Stimulated activated CD8-positive, alpha-beta memory T cell treated with anti-CD3 and anti-CD28 coated beads, Interleukin-12 subunit alpha, Interleukin-12 subunit beta, amount 100 ng/mL, for 24 hours (primary cell): ENCODE results near the gene KRT76.
"Not testable (repeated sequence)": the region's sequence is repeated elsewhere in the genome, so short reads cannot be mapped to it uniquely, and the experiment has no call there.

Experiments
- DNase-seq: peaks from one replicate; pipeline ENCODE4 v3.0.0-alpha.2; 2020; ENCODE audit errors: extremely low read depth

KRT76 gene

DNA sequence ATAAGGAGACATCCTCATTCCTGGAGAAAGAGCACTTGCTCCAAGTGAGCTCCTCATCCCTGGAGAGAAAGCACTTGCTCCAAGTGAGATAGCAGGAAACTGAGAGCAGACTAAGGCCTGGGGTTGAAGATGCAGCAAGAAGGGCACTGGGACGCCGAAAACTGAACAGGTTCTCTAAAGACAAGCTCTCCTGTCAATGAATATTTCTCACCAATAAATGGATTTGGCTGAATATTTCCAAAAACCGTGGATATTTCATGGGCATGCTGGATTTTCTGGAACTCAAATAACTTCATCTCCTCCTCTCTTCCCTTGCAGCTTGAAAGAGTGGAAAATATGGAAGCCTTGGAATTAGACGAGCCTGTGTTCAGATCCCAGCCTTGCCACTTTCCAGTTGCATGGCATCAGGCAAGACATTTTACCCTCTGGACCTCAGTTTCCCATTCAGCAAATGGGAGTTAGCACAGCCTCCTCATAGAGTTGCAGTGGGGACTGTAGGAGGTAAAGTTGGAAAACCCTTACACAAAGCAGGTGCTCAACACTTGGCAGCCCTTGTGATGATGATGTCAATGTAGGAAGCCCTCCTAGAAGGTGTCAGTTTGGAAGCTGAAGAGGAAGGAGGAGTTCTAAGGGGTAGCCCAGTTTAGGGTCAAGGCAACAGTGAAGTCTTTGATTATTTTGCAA is 4.4 kb upstream of the KRT76 start:
- DNase-seq: no peak

DNA sequence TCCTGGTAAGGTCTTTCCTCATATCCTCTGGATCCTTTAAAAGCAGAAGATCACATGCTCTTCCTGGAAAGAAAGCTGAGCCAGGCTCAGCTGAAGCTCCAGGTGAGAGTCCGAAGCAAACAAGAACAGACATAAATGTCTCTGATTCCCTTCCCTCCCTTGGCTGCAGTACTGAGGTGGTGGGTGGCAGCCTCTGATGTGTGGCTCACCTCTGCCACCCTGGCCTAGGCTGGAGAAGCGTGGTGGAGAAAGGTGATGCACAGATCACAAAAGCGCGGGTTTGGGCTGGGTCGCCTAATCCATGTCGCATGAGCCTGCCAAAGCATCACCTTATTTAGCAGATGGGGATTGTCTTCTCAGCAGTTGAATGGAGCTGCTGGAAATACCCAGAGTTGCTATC is 2.8 kb upstream of the KRT76 start:
- no peak for DNase-seq

DNA sequence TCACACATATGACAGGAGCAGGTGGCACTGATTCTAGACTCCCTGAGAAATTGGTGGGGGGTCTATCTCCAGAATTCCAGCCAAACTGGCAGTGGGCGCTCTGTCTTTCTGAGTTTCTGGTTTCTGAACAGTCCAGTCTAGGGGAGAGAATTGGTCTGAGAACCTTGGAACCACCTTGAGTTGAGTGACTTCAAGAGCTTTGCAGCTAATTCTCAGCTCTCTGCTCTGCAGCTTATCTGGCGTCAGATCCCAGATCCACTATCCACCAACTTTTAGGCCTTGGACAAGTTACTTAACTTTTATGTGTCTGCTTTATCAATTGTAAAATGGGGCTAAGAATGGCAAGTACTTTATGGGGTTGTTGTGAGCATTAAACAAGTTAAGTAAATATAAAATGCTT is 1.7 kb upstream of the KRT76 start:
- DNase-seq: no peak

DNA sequence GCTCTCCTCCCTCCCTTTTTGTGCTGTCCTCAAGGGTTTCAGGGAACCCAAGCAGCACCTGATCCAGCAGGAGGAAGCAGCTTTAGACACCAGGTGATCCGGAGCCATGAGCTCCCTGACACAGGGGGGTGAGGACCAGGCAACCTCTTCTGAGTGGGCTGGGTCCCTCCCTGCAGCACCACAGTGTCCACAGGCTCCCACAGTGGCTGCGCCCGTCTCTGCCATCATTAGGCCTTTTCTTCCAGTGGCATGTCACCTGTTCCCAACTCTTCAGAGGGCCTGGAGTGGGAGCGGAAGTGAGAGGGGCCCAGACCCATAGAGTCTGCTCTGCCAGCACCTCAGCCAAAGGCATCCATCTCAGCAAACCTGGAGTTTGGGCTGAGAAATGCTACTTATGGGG is 421 bp upstream of the KRT76 start:
- DNase-seq: no peak

DNA sequence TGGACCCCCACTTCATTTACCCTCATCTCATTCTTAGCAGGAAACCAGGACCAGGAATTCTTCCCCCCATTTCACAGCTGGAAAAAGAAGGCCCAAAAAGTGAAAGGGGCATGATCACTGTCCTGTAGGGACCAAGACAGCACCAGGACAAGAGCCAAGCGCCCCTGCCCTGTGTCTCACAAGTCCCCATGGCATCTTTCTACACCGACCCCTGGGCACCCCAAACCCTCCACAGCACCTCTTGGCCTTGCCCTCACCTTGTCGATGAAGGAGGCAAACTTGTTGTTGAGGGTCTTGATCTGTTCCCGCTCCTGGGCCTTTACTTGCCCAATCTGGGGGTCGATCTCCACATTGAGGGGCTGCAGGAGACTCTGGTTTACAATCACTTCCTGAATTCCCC is 710 bp downstream of the KRT76 start:
- DNase-seq: no peak

DNA sequence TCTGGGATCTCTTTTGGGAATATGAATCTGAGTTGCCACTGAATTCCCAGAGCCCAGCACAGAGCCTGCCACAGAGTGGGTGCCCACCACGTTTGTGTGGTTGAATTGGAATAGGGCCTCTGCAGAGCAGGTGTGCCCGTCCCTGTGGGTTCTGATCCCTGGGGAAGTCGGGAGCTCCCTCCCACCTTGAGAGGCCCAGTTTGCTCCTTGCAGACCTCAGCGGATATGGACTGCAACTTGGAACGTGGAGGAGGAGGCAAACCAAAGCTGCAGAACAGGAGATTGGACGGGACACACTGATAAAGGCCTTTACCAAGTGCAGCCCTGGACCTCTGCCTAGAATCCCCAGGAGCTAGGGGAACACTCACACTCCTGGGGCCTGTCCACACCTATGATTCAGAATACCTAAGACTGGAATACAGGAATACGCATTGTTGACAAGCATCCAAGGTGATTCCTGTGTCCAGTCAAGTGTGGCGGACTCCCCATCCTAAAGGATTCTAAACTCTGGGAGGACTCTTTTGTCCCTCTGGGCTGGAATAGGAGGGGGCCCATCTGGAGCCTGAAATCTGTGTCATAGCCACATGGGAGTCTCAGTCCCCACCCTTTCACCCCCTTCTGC is 2.4 kb downstream of the KRT76 start:
- DNase-seq: no peak

DNA sequence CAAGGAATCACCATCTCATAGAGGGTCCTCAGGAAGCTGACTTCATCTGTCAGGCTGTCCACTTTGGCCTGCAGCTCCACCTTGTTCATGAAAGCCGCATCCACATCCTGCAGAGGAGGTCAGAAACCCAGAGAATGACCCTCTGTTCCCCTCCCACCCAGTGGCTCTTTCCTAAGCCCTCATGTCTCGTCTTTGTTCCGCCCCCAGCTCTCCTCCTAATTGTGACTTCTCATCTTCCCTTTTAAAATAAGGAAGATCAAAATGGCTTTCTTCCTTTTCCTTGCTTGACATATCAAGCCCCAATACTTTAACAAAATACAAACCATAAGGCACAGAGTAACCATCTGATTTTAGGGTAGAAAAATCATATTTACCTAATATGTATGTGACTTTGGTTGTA is 4.4 kb downstream of the KRT76 start:
- no peak for DNase-seq

DNA sequence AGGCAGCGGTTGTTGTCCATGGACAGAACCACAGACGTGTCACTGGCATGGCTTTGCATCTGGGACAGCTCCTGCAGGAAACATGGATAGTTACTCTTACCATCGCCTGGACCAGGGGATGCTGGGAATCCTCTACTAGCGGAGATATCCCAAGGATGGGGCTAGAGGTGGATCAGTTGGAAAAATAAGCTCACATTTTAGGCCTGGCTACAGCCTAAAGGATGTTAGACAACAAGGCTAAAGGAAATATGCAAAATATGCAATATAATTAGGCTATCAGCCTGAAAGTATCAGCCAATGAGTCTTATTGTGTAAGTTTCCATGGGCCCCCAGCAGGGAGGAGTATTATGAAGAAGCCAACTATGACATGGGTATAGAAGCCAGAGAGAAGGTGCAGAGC is 5.0 kb downstream of the KRT76 start:
- no peak for DNase-seq

DNA sequence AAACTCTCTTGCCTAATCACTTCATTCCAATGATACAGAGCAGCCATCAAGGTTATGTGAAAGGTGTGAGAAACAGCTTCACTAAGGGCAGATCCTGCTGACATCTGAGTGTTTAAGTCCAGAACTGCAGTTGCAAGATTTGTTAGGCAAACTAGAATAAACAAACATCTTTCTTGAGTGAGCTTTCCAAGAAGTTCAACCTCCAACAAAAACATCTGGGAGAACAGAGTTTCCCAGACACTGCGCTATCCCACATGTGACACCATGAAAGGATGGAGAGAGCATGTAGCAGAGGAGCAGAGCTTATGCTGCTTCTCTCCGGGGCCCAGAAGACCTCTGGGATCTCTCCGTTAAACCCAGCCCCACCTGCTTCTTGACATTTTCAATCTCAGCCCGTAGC is 5.6 kb downstream of the KRT76 start:
- no peak for DNase-seq

DNA sequence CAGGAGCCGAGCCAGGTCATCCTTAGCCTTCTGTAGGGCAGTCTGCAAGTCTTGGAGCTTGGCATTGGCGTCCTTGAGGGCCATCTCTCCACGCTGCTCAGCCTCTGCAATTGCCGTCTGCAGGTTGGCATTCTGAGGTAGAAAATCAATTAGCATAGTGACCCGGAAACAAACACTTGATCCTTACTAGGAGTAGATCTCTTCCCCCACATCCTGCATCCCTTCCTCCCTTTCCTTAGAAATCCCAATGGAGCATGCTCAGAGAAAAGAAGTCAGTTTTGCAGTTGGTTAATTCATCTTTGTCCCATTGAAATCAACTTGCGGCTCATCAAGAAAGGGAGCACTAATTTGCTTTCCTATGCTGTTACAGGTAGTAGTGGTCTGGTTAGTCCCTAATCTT is 6.1 kb downstream of the KRT76 start:
- no peak for DNase-seq

DNA sequence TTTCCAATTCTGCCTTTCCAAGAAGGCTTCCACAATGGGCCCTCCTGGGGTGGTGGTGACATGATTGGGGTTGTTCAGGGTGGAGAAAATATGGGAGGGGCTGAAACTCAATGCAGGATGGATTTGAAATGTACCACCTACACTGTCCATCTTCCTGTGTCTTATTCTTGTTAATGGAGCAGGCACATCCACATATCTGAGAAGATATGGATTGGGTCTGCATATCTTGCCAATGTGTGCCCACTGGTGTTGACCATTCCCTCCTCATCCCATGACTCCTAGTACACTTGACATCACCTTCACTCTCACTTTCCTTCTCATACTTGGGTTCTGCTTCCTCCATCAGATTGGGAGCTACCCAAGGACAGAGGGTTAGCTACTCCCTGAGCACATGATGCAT is 7.2 kb downstream of the KRT76 start:
- DNase-seq: no peak

DNA sequence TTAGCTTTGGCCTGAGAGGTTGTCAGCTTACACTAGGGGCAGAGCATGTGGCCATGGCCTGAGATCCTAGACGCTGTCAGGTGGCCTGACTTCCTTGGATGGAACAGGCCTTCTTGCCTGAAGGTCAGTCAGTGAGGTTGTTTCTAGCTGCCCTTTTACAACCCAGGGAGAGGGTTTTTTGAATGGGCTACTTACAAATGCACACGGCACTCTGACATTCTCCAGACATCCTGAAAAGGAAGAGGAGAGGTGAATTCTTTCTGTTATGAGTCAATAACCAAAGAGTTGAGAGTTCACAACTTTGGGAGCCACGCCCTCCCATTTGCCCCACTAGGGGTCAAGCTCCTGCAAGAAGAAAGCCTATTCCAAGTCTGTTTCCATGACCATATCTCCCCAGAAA is 7.8 kb downstream of the KRT76 start:
- no peak for DNase-seq

DNA sequence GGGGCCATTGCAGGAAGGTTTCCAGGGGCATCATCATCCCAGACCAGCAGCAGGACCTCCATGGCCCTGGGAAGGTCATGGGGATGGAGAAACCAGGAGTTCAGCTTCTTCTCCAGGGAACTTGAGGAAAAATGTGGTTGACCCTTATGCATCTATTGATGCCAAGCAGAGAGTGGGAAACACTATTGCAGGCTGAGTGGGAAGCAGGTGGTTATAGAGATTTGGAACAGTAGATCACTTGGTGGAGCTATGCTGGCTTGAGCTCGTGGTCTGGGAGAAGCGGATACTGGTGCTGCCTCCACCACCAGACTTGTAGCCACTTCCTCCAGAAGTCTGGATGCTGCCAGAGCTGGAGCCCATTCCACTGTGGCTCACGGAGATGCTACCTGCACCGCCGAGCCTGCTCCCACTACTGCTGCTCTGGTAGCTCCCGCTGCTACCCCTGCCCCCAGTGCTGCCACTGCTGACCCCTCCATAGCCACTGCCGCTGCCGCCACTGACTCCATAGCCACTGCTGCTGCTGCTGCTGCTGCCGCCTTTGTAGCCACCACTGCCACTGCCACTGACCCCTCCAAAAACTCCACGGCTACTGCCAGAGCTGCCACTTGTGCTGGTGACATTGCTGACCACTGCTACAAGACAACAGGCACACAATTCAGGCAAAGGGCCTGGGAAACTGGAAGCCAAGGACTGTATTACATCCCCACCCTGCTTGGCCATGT is 8.5 kb downstream of the KRT76 start:
- DNase-seq: no peak

DNA sequence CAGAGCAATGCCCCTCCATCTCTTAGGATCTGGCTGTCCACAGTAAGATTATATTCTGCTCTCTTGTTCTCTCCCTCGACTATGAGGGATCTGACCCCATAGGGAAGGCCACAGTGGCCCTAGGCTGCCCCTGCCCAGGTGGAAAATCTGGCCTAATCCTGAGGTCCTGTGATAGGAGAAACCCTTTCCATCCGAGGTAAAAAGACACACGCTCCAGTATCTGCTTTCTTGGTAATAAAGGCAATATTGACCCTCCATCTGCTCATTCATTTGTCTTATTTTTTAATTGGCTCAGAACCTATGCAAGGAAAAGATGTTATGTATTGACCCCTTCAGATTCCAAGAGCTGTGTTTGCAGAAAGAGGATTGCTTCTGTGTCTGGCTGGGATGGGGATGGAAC is 9.7 kb downstream of the KRT76 start:
- no peak for DNase-seq

DNA sequence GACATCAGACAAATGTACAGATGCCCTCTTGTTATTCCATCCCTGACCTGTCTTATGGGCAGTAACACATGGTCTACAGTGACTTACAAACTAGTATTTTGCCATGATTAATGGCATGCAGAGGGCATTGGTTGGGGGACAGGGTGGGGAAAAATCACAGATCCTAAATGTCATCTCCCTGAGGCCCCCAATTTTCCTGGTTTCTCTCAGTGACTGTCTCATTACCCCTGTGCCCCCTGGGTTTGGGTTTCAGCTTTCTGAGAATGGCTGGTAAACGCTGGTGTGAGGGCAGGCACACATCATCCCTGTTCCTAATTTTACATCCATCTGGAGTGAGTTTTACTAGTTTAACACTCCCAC is 10.1 kb downstream of the KRT76 start:
- DNase-seq: no peak

DNA sequence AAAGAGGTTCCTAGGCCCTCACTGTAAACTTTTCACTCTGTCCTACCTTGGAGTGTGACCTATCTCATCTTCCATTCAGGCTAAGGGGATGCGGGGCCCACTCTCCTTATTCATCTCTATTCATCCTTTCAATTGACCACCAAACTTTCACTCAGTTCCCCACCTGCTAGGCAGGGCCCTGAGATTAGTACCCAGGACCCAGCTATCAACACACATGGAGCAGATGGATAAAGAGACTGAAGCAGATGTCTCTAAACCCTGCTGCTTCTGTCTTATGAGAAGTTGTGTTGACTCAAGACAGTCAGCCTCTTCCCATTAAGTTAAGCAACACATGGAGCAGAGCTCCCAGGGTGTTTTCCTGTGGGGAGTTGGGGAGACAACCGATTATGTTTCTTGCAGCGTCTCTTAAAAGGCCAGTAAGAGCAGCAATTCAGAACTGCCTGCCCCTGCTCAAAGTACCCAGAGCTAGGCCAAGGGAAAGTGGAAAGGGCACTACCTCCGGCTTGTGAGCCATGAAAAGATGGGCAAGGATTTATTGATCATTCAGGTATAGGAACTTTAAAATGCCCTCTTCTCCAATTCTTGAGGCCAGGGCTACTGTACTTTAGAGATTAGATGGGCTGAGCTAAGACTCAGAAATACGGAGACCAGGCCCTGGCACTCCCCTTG is 10.7 kb downstream of the KRT76 start:
- no peak for DNase-seq

DNA sequence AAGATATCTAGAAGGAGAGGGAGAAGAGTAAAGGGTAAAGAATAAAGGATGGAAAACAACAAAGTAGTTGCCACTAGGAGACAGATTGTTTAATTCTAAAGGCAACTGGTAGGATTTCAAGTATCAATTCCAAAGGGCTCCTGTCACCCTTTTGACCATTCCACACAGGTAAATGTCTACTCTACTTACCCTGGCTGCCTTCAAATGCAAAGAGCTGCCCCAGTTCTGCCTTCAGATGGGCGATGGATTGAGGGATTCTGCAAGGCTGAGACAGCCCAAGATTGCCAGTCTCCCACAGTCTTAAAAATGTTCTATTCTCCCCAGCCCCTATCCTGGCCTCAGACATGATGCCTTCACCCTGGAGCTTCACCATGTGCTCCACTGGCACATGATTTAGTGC is 11.4 kb downstream of the KRT76 start:
- DNase-seq: no peak

DNA sequence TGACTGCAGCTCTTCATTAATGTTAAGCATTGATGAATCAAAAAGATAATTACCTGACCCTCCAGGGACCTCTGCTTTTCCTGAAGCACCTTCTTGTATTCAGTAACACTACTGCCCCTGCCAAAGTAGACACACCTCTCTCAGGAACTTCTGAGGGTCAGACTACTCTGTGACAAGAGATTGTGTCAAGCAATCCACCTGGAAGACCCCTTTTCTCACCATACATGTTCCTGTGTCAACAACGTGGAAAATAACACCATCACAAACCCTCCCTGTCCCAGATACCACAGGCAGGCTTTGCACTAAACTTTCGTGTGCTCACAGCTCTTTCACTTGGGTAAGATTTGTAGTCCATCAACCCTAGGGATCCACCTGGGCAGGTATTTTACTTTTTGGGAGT is 13.2 kb downstream of the KRT76 start:
- DNase-seq: no peak

DNA sequence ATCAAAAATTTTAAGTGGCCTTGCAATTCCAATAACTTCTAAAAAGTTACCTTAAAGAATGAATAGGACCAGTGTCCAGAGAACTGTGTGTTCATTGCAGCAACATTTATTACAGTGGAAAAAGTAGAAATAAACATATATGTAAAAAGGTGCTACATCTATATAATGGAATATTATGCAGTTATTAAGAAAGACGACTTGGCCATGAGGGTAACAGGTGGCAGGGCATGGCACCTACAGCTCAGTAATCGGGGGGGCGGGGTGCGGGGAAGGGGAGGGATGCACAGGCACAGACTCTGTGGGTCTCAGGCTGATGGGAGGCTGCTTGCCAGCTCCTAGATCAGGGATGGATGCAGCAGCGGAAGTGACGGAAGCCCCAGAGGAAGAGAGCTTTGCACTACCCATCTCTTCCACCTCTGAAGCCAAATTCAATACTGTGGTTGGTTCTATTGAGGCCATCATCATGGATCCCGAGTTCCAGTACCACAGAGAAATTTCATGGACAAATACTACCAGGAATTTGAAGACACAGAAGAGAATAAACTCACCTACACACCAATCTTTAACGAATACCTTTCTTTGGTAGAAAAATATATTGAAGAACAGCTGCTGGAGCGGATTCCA is 14.0 kb downstream of the KRT76 start:
- no peak for DNase-seq

DNA sequence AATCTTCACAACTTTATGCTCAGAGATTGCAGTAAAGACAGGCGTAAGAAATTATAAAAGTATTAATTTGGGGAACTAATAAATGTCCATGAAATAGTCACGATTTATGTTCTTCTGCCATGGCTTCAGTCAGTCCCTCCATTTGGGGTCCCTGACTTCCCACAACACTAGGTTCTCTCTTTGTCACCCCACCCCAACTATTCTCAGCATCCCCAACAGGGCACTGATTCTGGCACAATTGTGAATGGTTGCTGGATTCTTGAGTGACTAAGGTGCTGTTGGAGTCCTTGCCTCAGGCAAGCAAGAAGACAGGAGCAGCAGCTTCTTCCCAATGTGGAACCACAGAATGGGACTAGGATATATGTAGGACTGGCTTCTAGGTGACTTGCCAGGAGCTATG is 15.3 kb downstream of the KRT76 start:
- no peak for DNase-seq

DNA sequence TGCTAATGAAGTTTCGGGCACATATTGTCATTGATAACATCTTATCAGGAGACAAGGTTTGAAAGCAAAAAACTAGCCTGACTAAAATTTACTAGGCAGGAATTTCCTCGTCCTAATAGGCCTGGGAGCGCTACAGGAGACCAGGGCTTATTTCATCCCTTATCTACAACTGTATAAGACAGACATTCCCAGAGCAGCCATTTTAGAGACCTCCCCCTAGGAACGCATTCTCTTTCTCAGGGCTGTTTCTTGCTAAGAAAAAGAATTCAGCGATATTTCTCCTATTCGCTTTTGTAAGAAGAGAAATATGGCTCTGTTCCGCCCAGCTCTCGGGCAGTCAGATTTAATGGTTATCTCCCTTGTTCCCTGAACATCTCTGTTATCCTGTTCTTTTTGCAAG is 15.9 kb downstream of the KRT76 start:
- DNase-seq: not testable (repeated sequence)

DNA sequence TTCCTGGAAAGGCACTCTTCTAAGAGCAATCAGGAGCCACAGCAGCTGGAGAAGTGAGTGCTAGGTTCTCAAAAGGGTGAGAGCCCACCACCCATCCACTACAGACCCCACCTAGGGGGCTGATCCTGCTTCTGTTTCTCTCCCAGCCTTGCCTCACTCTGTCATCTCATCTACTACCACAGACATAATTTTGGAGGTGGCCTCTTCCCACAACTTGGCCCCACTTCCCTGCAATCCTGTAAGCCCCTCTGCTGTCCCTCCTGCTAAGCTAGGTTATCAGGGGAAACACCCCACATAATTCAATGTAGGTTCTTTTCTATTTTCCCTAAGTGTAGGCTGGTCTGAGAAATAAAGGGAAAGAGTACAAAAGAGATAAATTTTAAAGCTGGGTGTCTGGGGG is 16.5 kb downstream of the KRT76 start:
- DNase-seq: no peak

DNA sequence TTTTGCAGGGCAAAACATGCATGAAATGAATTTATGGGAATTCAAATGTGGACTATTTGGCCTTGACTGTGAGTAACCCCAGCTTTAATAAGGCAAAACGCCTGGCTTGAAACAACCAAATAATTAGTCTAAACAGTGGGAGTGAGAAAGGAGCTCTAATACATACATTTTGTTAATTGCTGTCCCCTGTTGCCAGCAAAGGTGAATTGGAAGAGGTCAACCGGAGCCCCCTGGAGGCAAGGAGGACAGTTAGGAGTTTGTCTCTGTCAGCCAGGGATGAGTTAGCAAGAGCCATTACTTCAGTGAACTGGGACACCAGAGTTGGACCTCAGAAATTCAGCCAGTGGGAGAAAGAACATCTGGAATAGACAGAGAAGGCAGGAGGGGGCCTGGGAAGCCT is 17.4 kb downstream of the KRT76 start:
- no peak for DNase-seq
